IMR-90 (cell line): ENCODE measurements around the gene ANXA7. TPM values are rescaled to one million over a fixed set of nuclear protein-coding genes. Genes with fewer than 3 reads are reported as not detected.

ENCODE experiments used
- ATAC-seq: fragments of 200-7000 bp; cut with Tn5 transposase; 2 replicates; pipeline ENCODE4 v1.9.1; 2020; ENCODE audit warnings: low read depth, mild to moderate bottlenecking, moderate library complexity
- BruUV-seq: library from RNA; stranded (reverse); fragments of 400-500 nt; replicated peaks from 2 replicates; lab custom pipeline; 2021; lab: Mats Ljungman, UMichigan
- CTCF ChIA-PET: fragments of 300-600 bp; formaldehyde crosslinking; extraction: SDS; loops from one replicate; lab custom pipeline; 2021; ENCODE audit warnings: antibody characterized with exemption; lab: Yijun Ruan, JAX
- POLR2A ChIA-PET: fragments of 300-600 bp; sonication (Branson Sonifier 250); formaldehyde crosslinking; loops from one replicate; lab custom pipeline; 2022; ENCODE audit warnings: antibody characterized with exemption; ENCODE audit not compliant: unreplicated experiment; lab: Charles Lee
- DNase-seq: peaks from one replicate; pipeline ENCODE4 v3.0.0; 2013
- H2AFZ ChIP-seq: replicated peaks from 2 replicates; pipeline ENCODE3; 2013; ENCODE audit warnings: low read length, mild to moderate bottlenecking; ENCODE audit not compliant: poor library complexity
- H2AK5ac ChIP-seq: 2 replicates; pipeline ENCODE4 v1.6.1; 2013; ENCODE audit warnings: low read depth, low read length, inconsistent platforms
- H2AK9ac ChIP-seq: replicated peaks from 2 replicates; pipeline ENCODE3; 2013; ENCODE audit warnings: mild to moderate bottlenecking, low read depth, low read length, moderate library complexity; ENCODE audit not compliant: poor library complexity
- H2BK120ac ChIP-seq: 2 replicates; pipeline ENCODE4 v1.6.1; 2013; ENCODE audit warnings: low read depth, low read length, inconsistent platforms
- H2BK15ac ChIP-seq: 3 replicates; pipeline ENCODE4 v1.6.1; 2013; ENCODE audit warnings: low read depth, low read length, inconsistent platforms
- H2BK20ac ChIP-seq: 2 replicates; pipeline ENCODE4 v1.6.1; 2013; ENCODE audit warnings: low read depth, mild to moderate bottlenecking, inconsistent platforms, low read length, moderate library complexity
- H2BK5ac ChIP-seq: 2 replicates; pipeline ENCODE4 v1.6.1; 2013; ENCODE audit warnings: mild to moderate bottlenecking, low read depth, low read length, inconsistent platforms; ENCODE audit not compliant: poor library complexity, severe bottlenecking
- H3K14ac ChIP-seq: replicated peaks from 2 replicates; pipeline ENCODE4 v1.6.1; 2013; ENCODE audit warnings: low read depth, low read length, inconsistent platforms
- H3K18ac ChIP-seq: 2 replicates; pipeline ENCODE4 v1.6.1; 2013; ENCODE audit warnings: low read depth, low read length, control low read depth
- H3K23ac ChIP-seq: 2 replicates; pipeline ENCODE4 v1.6.1; 2013; ENCODE audit warnings: low read depth, low read length, inconsistent platforms
- H3K27ac ChIP-seq: 2 replicates; pipeline ENCODE4 v1.5.1; 2013; ENCODE audit warnings: mild to moderate bottlenecking, control low read depth, low read length; ENCODE audit not compliant: insufficient read depth
- H3K27me3 ChIP-seq: 2 replicates; pipeline ENCODE4 v1.6.1; 2013; ENCODE audit warnings: low read length; ENCODE audit not compliant: control insufficient read depth, insufficient read depth
- H3K36me3 ChIP-seq: 2 replicates; pipeline ENCODE4 v1.6.1; 2013; ENCODE audit warnings: low read length, mixed read lengths; ENCODE audit not compliant: control insufficient read depth, insufficient read depth
- H3K4ac ChIP-seq: 2 replicates; pipeline ENCODE4 v1.6.1; 2013; ENCODE audit warnings: low read depth, low read length, inconsistent platforms
- H3K4me1 ChIP-seq: 2 replicates; pipeline ENCODE4 v1.6.1; 2013; ENCODE audit warnings: low read length, mixed read lengths; ENCODE audit not compliant: control insufficient read depth, insufficient read depth
- H3K4me2 ChIP-seq: 2 replicates; pipeline ENCODE4 v1.6.1; 2013; ENCODE audit warnings: low read depth, mild to moderate bottlenecking, control low read depth, low read length, moderate library complexity
- H3K4me3 ChIP-seq: 2 replicates; pipeline ENCODE4 v1.5.1; 2013; ENCODE audit warnings: low read depth, mild to moderate bottlenecking, control low read depth, low read length, moderate library complexity; ENCODE audit not compliant: insufficient read depth
- H3K56ac ChIP-seq: 2 replicates; pipeline ENCODE4 v1.6.1; 2013; ENCODE audit warnings: low read length, inconsistent platforms; ENCODE audit not compliant: insufficient read depth; ENCODE audit errors: extremely low read depth
- H3K79me1 ChIP-seq, 2 experiments: 2 replicates each; pipeline ENCODE4 v1.6.1; 2013; ENCODE audit warnings: low read length in 2 of 2, inconsistent platforms in 1 of 2, low read depth in 1 of 2
- H3K9ac ChIP-seq: 2 replicates; pipeline ENCODE4 v1.6.1; 2013; ENCODE audit warnings: low read depth, low read length, control low read depth
- H3K9me1 ChIP-seq: 2 replicates; pipeline ENCODE4 v1.6.1; 2013; ENCODE audit warnings: low read length, inconsistent platforms; ENCODE audit not compliant: insufficient read depth
- H3K9me3 ChIP-seq: 2 replicates; pipeline ENCODE4 v1.6.1; 2013; ENCODE audit warnings: low read length; ENCODE audit not compliant: control insufficient read depth, insufficient read depth
- H4K20me1 ChIP-seq: 2 replicates; pipeline ENCODE4 v1.6.1; 2013; ENCODE audit warnings: low read length, inconsistent platforms; ENCODE audit not compliant: insufficient read depth
- H4K5ac ChIP-seq: 2 replicates; pipeline ENCODE4 v1.6.1; 2013; ENCODE audit warnings: mild to moderate bottlenecking, low read depth, low read length, control low read depth
- H4K8ac ChIP-seq, 2 experiments: 2 replicates each; pipeline ENCODE4 v1.6.1; 2013; ENCODE audit warnings: low read depth in 2 of 2, low read length in 2 of 2, control low read depth in 1 of 2, inconsistent platforms in 1 of 2
- H4K91ac ChIP-seq: 2 replicates; pipeline ENCODE4 v1.6.1; 2013; ENCODE audit warnings: low read depth, low read length, inconsistent platforms; ENCODE audit not compliant: insufficient read depth
- BHLHE40 ChIP-seq: fragments of 150-350 bp; IDR thresholded peaks from 2 replicates; pipeline ENCODE4 v1.6.1; 2016; ENCODE audit warnings: mild to moderate bottlenecking, low read depth, low read length
- WGBS, 2 experiments: methylation state at CpG; one replicate each; pipeline versions ENCODE4 v1.1.5 to v1.1.7; 2013; ENCODE audit warnings: missing lambda C conversion rate in 2 of 2; ENCODE audit not compliant: insufficient read length in 1 of 2; ENCODE audit errors: extremely low coverage in 2 of 2; 5-methylcytosine and 5-hydroxymethylcytosine counted together
- dilution Hi-C: fragments of 300-500 bp; cut with HindIII; formaldehyde crosslinking; loops from one replicate; pipeline ENCODE4 v1.14.3; 2018; ENCODE audit warnings: low sequenced_read_pairs; ENCODE audit not compliant: unreplicated experiment
- in situ Hi-C: fragments of 300-500 bp; cut with MboI; formaldehyde crosslinking; loops from 3 replicates; pipeline ENCODE4 v1.14.3; 2019; ENCODE audit warnings: low sequenced_read_pairs, inconsistent platforms, mixed read lengths
- intact Hi-C: fragments of 100-400 bp; cut with micrococcal nuclease; formaldehyde crosslinking; loops from 2 replicates; pipeline ENCODE4 v1.10.0; 2022
- polyA plus RNA-seq, 3 experiments: library from polyadenylated mRNA; depleted of rRNA; stranded (reverse); fragments of >200 nt; gene quantifications; 2 replicates each; pipeline ENCODE4 v1.2.3, GENCODE V29; 2012; ENCODE audit warnings: low replicate concordance in 1 of 3
- total RNA-seq: library from RNA; depleted of rRNA; stranded (reverse); fragments of >200 nt; gene quantifications from 2 replicates; pipeline ENCODE4 v1.2.3, GENCODE V29; 2012

Gene ANXA7
- total and polyA plus RNA-seq, 2 of the 4 experiments (the other 2 are of a cell fraction): 77.4 to 120 TPM

DNA sequence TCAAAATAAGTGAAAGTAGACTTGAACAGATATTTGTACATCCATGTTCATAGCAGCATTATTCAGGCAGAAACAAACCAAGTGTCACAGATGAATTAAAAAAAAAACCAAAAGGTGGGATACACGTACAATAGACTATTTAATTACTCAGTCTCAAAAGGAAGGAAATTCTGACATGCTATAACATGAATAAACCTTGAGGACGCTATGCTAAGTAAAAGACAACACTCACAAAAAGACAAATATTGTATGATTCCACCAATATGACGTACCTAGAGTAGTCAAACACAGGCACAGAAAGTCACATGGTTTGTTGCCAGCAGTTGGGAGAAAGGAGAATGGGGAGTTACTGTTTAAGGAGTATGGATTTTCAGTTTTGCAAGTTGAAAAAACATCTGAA lies 37.2 kb downstream of the ANXA7 start:
- no peak for ATAC-seq
- dilution Hi-C loops: no loop called here

More for the DNA sequence above, 37.2 kb downstream of the ANXA7 start:
- H3K9ac ChIP-seq: no peak overlapping the region
- TF ChIP-seq BHLHE40: no peak
- no peak overlapping the region for H2BK120ac ChIP-seq
- DNase-seq: no peak
- no peak overlapping the region for H2BK20ac ChIP-seq
- no peaks in the 10 kb centered on the region for H4K20me1 ChIP-seq
- H3K56ac ChIP-seq: no peak overlapping the region
- no TSS peak for BruUV-seq
- H3K4me1 ChIP-seq: no peaks in the 10 kb centered on the region
- H4K5ac ChIP-seq: no peak overlapping the region
- in situ Hi-C loops (no loop called here), intact Hi-C loops (no loop called here)
- H4K8ac ChIP-seq: no peak overlapping the region
- no peak overlapping the region for H3K27ac ChIP-seq
- H3K4me3 ChIP-seq: no peak overlapping the region
- H3K18ac ChIP-seq: no peak overlapping the region
- no peak overlapping the region for H2BK5ac ChIP-seq
- H2AFZ ChIP-seq: no peak overlapping the region
- ChIA-PET POLR2A (no interaction called here), CTCF (no interaction called here)
- H3K4ac ChIP-seq: no peak overlapping the region
- WGBS, 2 experiments: no CpG with 5 or more reads among the region's 3 CpGs
- H3K79me1 ChIP-seq: 0 out of 4 replicates have a peak, but pooled peaks cover 0 to 3% of the 10 kb centered on the region in 2 experiments
- H2AK5ac ChIP-seq: no peak overlapping the region
- H2AK9ac ChIP-seq: no peak overlapping the region
- no peak overlapping the region for H3K4me2 ChIP-seq
- no peak overlapping the region for H4K91ac ChIP-seq
- no peak overlapping the region for H3K14ac ChIP-seq
- H3K9me3 ChIP-seq: no peaks in the 10 kb centered on the region
- H3K36me3 ChIP-seq: peaks cover 17% of the 10 kb centered on the region
- no peaks in the 10 kb centered on the region for H3K9me1 ChIP-seq
- H2BK15ac ChIP-seq: no peak overlapping the region
- no peaks in the 10 kb centered on the region for H3K27me3 ChIP-seq
- H3K23ac ChIP-seq: no peak overlapping the region
